Mesodermal cell (in vitro differentiated cells): ENCODE data around the gene AAGAB. TPM values are rescaled to one million over a fixed set of nuclear protein-coding genes. Genes with fewer than 3 reads are reported as not detected.
"Not testable (repeated sequence)": the region's sequence is repeated elsewhere in the genome, so short reads cannot be mapped to it uniquely, and the experiment has no call there.

Experiments used
- H3K27ac ChIP-seq: 2 replicates; pipeline ENCODE4 v1.7.0; 2013; ENCODE audit warnings: mild to moderate bottlenecking, low read depth, low read length, moderate library complexity; ENCODE audit not compliant: severe bottlenecking
- H3K36me3 ChIP-seq: 2 replicates; pipeline ENCODE4 v1.7.1; 2013; ENCODE audit warnings: mild to moderate bottlenecking, low read length, moderate library complexity; ENCODE audit not compliant: control insufficient read depth, insufficient read depth
- H3K4me1 ChIP-seq: one replicate; pipeline ENCODE4 v1.7.1; 2013; ENCODE audit warnings: mild to moderate bottlenecking, low read length; ENCODE audit not compliant: insufficient read depth, control insufficient read depth, poor library complexity, severe bottlenecking
- H3K4me3 ChIP-seq: 2 replicates; pipeline ENCODE4 v1.7.0; 2013; ENCODE audit warnings: low read length, control low read depth, mild to moderate bottlenecking; ENCODE audit not compliant: insufficient read depth, poor library complexity, severe bottlenecking; ENCODE audit errors: extremely low read depth
- H3K9me3 ChIP-seq: 2 replicates; pipeline ENCODE4 v1.7.1; 2013; ENCODE audit warnings: mild to moderate bottlenecking, low read length, moderate library complexity; ENCODE audit not compliant: control insufficient read depth
- WGBS, 2 experiments: methylation state at CpG; one replicate each; pipeline ENCODE4 v1.1.5; 2013; ENCODE audit warnings: missing lambda C conversion rate in 2 of 2; ENCODE audit not compliant: insufficient coverage in 2 of 2; 5-methylcytosine and 5-hydroxymethylcytosine counted together
- polyA plus RNA-seq, 2 experiments: library from polyadenylated mRNA; stranded (reverse); fragments of 50-300 nt; gene quantifications; one replicate each; pipeline ENCODE4 v1.2.3, GENCODE V29; 2013

AAGAB gene
- polyA plus RNA-seq (2013, experiment 1 of 2) = 31.6 TPM
- polyA plus RNA-seq (2013, experiment 2 of 2) = 29.0 TPM

DNA sequence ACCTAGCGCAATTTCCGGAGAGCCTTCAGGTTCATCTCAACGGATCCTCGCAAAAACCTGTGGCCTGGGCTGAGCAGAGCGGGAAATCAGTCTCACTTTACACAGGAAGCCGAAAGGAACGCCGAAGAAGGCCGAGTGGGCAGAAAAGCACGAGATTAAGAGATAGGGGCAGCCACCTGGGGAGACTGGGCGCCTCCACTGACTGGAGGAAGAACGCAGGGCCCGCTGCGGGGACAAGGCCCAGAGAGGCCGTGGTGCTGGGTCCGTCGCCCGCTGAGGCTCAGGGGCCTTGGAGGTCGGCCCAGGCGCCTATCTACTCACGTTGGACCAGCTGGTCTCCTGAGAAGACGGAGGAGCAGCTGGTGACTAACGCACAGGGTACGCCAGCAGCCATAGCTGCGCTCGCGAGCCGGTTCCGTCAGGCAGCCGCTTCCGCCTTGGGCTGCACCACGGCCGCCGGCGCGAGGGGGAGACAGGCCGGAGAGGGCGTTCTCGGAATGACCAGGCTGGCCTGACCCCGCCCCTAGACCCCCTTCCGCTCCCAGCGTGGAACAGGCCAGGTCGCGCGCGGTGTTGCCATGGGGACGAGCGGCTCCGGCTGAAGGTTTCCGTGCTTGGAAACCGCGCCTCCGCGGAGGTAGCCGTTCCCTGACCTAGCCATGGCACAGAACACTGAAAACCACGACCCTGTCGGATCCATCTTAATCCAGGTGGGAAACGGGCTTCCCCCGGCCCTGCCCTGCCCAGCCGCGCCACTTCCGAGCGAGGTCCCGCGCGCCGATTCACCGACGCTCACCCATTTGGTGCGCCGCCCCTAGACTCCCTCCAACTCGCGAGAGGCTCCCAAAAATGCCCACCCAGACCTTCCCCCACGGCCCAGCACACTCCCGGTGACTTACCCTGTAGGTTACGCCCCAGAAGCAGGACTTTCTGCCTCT lies at the start of gene AAGAB, which contains the start of gene IQCH:
TSS of gene AAGAB (minus strand) at position 424 of the 938 bp plus-strand sequence. CDS start at position 394, 30 bp downstream.
TSS of gene IQCH (plus strand) at position 549 of the 938 bp plus-strand sequence. CDS start at position 660, 111 bp downstream.
- Histone ChIP-seq H3K4me1 (no peaks in the 10 kb centered on the region), H3K36me3 (no peaks in the 10 kb centered on the region), H3K27ac (peak within 1 kb of the TSS; percentile 91), H3K4me3 (peak within 1 kb of the TSS; percentile 71), H3K9me3 (no peaks in the 10 kb centered on the region)
- WGBS, 2 experiments = 0% methylated on average over 60 to 71 of the region's 76 CpGs

GRCh38 chr15:67303490-67304363 lies 49.3 kb upstream of the AAGAB start:
- no peaks in the 10 kb centered on the region for H3K9me3 ChIP-seq
- no peaks in the 10 kb centered on the region for H3K4me1 ChIP-seq
- no peak overlapping the region for H3K4me3 ChIP-seq
- H3K27ac ChIP-seq = no peak overlapping the region
- H3K36me3 ChIP-seq = no peaks in the 10 kb centered on the region
- 83% methylated on average over 1 of the region's 4 CpGs; no CpG with 5 or more reads in 1 of the 2 experiments for WGBS, 2 experiments

DNA sequence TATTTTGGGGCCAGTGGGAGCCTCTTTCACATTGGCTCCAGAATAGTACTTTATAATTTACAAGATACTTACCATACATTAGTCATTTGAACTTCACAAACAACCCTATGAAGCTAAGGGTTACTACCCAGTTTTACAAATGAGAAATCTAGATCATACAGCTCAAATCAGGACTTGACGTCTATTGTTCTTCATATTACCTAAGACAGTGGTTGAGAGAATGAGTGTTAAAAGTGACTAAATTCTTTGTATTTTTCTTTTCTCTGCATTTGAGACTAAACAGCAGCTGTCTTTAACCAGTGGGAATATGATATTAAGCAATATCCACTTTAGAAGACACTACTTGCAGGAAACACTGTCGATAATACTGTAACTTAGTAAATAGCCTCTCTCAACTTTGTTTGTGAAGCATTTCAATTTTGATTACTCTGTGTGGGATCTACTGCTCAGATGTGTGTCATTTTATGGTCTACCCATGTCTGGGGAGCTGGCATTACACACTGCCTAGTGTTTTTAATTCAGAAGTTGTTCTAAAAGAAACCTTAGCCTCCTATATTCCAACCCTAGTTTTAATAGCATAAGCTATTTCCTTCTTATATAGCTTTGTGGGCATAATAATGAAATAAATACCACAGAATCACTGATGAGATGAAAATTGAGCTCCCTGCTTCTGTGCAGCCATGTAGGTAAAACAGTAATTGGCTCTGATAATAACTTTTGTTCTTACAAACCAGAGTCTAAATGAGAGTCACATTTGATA lies 46.0 kb upstream of the AAGAB start:
- H3K4me1 ChIP-seq = no peaks in the 10 kb centered on the region
- WGBS, 2 experiments = 100% methylated on average over 1 of the region's 2 CpGs; no CpG with 5 or more reads in 1 of the 2 experiments
- no peaks in the 10 kb centered on the region for H3K36me3 ChIP-seq
- no peak overlapping the region for H3K27ac ChIP-seq
- no peak overlapping the region for H3K4me3 ChIP-seq
- no peaks in the 10 kb centered on the region for H3K9me3 ChIP-seq

- no CpG with 5 or more reads among the region's 1 CpG for WGBS, 2 experiments
- no peaks in the 10 kb centered on the region for H3K4me1 ChIP-seq
- H3K27ac ChIP-seq = no peak overlapping the region
- H3K9me3 ChIP-seq = no peaks in the 10 kb centered on the region
- no peaks in the 10 kb centered on the region for H3K36me3 ChIP-seq
- no peak overlapping the region for H3K4me3 ChIP-seq
Observed at GRCh38 chr15:67296684-67297083, 42.2 kb upstream of the AAGAB start.

DNA sequence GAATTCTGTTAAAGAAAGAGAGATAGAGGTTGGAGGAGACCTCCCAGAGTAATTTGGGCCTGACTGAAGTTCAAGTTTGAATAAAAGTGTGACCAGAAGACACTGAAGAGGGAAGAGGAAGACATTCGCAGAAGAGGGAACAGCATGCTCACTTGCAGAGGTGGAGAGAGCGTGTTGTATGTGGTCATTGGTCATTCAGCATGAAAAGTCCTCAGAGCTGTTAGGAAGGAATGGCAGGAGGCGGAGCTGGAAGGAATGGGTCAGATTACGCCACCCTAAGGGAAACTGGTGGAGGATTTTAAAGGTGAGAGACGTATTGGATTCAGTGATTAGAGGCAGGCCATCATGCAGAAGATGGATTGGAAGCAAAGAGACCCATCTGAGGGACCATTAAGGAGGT lies 41.7 kb upstream of the AAGAB start:
- Histone ChIP-seq H3K36me3 (no peaks in the 10 kb centered on the region), H3K4me1 (no peaks in the 10 kb centered on the region), H3K9me3 (no peaks in the 10 kb centered on the region), H3K27ac (no peak overlapping the region), H3K4me3 (no peak overlapping the region)
- 69 to 76% methylated on average over 5 of the region's 5 CpGs for WGBS, 2 experiments

GRCh38 chr15:67290319-67290718 lies 35.9 kb upstream of the AAGAB start:
- Histone ChIP-seq H3K27ac (no peak overlapping the region), H3K36me3 (no peaks in the 10 kb centered on the region), H3K4me1 (no peaks in the 10 kb centered on the region), H3K4me3 (no peak overlapping the region), H3K9me3 (no peaks in the 10 kb centered on the region)
- WGBS, 2 experiments = no CpG with 5 or more reads among the region's 1 CpG

- H3K9me3 ChIP-seq, H3K36me3 ChIP-seq, H3K27ac ChIP-seq, H3K4me3 ChIP-seq, H3K4me1 ChIP-seq: not testable (repeated sequence)
- 80 to 100% methylated on average over 1 to 2 of the region's 6 CpGs for WGBS, 2 experiments
Observed at GRCh38 chr15:67286400-67286799, 31.9 kb upstream of the AAGAB start.

GRCh38 chr15:67285625-67286024 lies 31.2 kb upstream of the AAGAB start:
- not testable (repeated sequence) for H3K36me3 ChIP-seq, H3K4me3 ChIP-seq, H3K9me3 ChIP-seq, H3K27ac ChIP-seq, H3K4me1 ChIP-seq

DNA sequence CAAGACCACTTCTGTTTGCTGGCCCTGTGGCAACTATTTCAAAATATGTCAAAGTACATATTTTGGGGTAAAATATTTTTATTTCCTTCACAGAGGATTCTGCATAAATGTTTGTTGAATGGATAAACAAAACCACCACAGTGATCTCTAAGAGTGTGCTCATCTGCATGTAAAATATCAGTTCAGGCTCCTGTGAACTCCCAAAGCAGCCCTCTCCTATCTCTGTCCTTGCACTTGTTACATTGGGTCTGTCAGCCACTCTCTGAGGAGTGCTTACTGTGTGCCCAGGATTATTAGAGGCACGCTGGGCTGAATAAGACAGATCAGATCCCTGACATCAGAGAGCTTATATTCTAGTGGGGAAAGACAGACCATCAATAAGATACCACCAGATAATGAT lies 27.3 kb upstream of the AAGAB start:
- Histone ChIP-seq H3K27ac (no peak overlapping the region), H3K4me1 (no peaks in the 10 kb centered on the region), H3K9me3 (no peaks in the 10 kb centered on the region), H3K4me3 (no peak overlapping the region), H3K36me3 (no peaks in the 10 kb centered on the region)
- no CpG with 5 or more reads among the region's 1 CpG for WGBS, 2 experiments

DNA sequence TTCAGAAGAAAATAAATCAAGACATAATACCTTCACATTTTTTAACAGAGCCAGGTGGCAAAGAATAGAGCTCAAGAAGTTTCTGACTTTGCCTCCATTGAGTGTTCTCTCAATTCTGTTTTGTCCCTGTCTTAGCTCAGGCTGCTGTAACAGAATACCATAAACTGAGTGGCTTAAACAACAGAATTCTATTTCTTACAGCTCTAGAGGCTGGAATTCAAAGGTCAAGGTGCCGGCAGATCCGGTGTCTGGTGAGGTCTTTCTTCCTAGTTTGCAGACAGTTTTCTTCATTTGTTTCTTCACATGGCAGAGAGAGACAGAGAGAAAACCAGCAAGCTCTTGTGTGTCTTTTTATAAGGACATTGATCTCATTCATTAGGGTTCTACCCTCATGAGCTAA lies 25.8 kb upstream of the AAGAB start:
- H3K36me3 ChIP-seq = no peaks in the 10 kb centered on the region
- H3K27ac ChIP-seq = no peak overlapping the region
- 83 to 93% methylated on average over 2 of the region's 2 CpGs for WGBS, 2 experiments
- H3K9me3 ChIP-seq = no peaks in the 10 kb centered on the region
- H3K4me3 ChIP-seq = no peak overlapping the region
- H3K4me1 ChIP-seq = no peaks in the 10 kb centered on the region
